HG03469 (cell line): ENCODE data around the gene ZBTB43.

Source experiments
- ATAC-seq: cut with Tn5 transposase; IDR thresholded peaks from one replicate; pipeline ENCODE4 v1.9.1; 2021; ENCODE audit warnings: mild to moderate bottlenecking, moderate library complexity, moderate number of reproducible peaks; ENCODE audit not compliant: unreplicated experiment

The ZBTB43 gene

DNA sequence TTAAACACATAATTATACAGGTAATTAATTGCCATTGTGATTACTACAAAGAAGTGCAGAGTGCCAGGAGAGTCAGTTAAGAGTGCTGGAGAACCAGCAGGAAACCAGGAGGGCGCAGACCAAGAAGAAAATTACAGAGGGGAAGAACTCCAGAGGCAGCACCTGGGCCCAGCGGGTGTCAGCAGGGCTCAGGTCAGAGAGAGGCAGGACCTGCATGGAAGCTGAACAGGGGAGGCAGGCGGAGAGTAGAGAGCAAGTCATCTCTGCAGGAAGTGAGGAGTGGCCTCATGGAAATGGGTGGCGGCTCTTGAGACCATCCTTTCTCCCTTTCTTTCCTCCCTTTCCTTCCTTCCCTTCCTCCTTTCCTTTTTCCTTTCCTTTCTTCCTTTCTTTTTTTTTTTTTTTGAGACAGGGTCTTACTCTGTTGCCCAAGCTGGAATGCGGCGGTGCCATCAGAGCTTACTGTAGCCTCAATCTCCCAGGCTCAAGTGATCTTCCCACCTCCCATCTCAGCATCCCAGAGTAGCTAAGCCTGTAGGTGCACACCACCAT is 51.6 kb downstream of the ZBTB43 start:
- ATAC-seq: no peak

DNA sequence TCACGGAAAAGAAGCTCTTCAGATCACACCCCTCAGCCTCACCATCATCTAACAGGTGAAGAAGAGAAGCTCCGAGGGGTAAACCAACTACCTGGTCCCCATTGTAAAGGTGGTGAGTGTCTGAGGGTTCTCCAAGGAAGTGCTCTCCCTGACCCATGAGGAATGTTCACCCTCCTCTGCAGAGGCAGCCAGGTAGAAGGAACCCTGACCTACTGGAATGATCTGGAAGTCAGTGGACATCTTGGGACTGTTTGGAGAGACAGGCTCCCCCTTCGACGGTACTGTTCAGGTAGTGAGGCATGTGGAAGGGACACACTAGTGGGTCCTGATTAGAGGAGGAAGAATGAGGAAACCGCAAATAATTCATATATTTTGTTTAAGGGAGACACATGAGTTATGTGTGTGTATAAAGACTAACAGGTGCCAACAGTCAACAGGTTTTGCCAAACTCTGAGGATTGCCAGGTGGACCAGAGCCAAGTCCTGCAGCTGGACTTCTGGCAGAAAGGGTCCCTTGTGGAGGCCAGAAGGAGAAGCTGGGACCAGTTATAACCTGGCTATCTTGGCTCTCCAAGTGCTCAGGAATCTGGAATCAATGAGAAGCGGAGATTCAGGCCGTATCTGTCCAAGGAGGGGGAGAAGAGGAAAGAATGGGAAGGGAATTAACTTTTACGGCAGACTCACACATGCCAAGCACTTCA is 52.6 kb downstream of the ZBTB43 start:
- no peak for ATAC-seq

DNA sequence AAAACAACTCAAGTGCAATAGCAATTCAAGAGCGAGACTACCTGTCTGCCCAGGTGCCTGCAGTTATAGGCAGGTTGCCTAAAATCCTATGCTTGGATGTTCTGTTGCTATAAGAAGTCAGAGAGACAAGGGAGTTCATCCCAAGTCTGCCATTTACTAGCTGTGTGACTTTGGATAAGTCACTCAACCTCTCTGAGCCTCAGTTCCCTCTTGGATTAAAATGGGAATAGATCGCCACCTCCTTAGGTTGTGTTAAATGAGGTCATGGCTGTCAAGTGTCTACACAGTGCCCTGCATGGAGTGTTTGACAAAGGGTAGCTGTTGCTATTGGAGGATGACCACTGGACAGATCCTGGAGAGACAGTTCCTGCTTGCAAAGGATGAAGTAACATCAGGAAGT is 54.3 kb downstream of the ZBTB43 start:
- ATAC-seq: no peak

DNA sequence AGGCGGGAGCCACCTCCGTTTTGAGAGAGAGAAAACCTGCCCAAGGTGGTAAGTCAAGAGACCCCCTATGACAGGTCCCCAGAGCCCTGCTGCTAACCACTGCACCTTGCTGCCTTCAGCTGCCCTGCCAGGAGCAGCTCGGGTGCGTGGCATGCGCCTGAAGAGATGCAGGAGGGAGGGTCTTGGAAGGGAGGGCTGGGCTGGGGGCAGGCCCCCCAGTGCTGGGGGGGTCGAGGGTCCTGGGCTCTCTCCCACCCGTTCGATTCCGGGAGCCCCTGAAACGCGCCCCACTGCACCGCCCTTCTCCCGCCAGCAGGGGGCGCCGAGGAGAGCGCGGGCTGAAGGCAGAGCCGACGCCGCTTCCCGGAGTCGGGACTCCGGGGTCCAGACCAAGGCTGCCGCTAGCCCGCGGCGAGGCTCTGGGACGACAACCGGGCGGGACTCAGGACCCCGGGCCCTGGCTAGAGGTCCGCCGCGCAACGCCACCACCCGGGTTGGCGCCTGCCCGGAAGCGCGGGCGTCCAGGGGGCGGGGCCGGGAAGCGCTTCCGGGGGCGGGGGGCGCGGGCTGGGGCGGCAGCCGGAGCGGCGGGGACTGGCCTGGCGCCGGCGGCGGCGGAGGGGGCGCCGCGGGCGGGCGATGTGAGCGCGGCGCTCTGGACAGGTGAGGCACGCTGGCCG is 55.4 kb downstream of the ZBTB43 start, which contains the start of gene ZBTB34:
ZBTB34 (plus strand) TSS at position 563 of the 680 bp plus-strand sequence. CDS start 18,761 bp downstream, outside the sequence.
- peak; percentile 42 for ATAC-seq

DNA sequence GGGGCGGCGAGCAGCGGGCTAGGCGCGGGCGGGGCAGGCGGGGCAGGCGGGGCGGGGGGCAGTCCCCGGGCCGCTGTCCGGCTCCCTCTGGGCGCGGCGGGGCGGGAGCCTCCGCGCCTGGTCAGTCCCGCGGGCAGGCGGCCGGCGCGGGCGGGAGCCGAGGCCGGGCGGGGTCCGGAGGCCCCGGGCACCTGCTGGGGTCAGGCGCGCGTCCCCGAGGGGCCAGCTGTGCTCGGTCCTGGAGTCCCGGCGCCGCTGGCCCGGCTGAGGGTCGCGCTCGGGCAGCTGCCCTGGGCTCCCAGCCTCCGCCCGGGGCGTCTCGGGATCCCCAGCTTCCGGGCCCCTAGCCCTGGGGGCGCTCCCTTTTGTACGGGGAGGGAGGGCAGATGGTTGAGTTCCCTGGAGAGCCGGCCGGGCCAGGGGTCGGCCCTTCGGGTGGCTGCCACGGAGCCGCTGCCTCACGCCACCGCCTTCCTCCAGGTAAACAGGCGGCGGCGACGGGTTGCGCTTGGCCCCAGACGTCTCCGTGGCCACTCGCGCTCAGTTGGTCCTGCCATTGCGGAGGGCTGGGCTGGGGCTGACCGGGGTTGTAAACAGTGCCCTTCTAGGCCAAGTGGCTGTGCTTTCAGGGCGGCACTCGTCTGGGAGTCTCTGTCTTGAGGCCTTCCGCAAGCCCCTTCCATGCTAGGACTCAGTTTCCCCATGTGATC is 56.1 kb downstream of the ZBTB43 start:
- ATAC-seq: peak; percentile 13

DNA sequence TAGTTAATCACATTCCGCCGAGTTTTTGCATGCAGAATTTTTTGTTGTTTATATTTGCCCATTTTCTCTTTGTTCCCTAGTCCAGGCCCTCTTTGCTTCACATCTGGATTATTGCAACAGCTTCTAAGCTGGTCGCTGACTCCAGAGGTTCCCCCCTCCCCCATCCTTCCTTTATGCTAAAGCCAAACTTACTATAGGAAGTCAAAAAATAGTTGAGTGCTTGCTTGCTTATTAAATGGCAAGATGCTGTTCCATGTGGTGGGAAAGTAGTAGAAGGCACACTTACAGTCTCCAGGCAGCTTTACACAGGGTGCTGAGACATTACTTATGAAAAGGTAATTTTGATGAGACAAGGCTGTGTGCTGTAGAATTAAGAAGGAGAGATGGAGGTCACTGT is 56.9 kb downstream of the ZBTB43 start:
- no peak for ATAC-seq

DNA sequence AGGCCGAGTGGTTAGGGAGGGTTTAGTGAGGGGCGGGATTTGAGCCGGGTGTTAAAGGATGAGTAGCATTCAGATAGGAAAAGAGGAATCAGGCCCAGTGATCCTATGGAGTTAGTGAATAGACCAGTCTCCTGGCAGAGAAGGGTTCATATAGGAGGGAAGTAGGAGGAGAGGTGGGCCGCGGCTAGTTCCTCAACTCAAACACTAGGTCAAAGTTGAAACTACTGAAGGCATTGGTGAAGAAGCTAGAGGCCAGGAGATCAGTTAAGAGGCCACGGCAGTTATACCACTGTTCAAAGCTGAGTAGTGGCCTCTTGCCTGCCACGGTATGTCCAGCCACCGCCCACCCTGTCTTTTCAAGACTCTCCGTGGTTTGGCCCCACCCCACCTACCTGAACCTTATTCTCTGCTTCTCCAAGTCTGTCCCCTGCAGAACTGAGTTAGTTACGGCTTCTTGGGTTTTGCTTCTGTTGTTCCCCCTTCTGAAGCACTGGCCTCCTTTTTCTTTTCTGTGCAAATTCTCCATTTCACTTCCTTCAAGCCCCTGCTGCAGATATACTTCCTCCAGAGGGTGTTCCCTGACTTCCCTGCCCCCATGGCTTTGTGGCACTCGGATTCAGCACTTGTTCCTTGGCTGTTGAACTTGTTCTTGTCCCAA is 57.4 kb downstream of the ZBTB43 start:
- ATAC-seq: no peak

DNA sequence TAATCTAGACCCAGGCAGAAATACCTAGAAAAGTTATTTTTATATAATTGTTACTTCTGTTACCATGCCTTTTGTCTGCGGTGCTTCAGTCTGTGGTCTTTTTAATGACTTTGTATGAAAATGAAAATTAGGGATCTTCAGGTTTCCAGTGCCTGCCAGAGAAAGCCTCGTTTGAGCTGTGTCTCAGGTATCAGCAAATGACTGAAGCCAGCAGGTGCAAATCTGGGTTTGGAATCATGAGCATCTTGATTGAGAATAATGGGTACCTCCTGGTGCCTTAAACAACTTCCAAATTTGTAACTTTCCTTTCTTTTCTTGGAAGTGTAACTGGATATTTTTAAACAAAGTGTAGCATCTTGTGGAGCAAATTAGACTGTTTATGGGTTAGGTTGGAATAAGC is 59.9 kb downstream of the ZBTB43 start:
- ATAC-seq: no peak

DNA sequence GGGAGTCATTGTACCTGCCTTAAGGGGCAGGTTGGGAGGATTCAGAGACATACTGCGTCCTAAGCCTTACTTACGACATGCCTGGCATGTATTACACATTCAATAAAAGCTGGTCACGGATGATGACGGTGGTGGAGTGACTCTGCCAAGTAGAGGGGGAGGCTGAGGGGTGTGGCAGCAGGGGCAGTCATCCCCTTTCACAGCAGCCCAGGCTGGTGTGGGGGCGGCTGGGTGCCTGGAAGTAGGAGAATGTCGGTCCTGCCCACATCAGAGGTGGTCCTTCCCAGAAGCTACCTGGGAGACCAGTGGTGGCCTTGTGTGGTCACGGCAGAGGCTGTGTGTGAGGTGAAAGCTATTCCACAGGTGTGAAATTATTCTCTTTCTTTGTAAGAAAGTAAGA is 64.5 kb downstream of the ZBTB43 start:
- ATAC-seq: no peak

DNA sequence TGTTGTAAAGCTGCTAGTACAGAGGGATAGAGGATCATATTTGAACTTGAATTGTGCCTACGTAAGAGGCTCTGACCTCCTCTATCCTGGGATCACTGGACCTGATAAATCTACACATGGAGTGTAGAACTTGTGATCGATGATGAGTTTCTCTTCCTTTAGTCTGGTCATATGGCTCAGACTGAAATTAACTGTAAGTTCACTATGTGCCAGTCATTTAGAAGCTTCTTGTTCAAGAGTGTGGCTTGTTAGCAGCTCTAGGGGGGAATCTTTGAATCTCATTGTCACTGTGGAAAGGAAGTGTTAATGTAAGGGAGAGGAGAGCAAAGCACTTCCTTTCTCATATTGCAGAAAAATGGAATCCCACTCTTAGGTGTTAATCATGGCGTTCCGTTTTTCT is 67.7 kb downstream of the ZBTB43 start:
- no peak for ATAC-seq

DNA sequence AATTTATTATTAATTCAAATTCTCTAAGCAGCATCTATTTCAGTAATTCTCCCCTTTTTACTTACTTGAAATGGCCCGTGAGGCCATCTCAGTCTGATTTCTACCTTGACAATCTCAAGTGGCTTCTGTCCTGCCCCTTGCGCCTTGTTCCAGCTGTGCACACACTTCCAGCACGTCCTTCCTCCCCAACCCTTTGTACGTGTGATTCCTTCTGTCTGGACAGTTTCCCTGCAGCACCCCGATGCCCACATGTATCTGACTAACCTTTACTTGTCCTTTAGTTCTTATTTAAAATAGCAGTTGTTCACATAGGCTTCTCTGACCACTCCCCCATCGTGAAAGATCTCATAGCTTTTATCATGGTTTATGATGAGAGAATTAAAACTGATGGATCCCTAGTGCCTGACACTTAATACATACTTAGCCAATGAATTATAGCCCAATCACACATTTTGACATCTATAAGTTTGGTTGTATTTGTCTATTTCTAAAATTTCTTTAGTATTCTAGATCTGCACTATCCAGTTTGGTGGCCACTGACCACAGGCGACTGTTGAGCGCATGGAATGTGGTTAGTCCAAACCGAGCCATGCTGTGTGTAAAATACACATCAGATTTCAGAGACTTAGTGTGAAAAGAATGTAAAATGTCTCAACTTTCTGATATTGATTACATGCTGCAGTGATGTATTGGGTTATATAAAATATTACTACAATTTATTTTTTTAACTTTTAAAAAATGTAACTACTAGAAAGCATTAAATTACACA is 69.9 kb downstream of the ZBTB43 start:
- ATAC-seq: no peak

DNA sequence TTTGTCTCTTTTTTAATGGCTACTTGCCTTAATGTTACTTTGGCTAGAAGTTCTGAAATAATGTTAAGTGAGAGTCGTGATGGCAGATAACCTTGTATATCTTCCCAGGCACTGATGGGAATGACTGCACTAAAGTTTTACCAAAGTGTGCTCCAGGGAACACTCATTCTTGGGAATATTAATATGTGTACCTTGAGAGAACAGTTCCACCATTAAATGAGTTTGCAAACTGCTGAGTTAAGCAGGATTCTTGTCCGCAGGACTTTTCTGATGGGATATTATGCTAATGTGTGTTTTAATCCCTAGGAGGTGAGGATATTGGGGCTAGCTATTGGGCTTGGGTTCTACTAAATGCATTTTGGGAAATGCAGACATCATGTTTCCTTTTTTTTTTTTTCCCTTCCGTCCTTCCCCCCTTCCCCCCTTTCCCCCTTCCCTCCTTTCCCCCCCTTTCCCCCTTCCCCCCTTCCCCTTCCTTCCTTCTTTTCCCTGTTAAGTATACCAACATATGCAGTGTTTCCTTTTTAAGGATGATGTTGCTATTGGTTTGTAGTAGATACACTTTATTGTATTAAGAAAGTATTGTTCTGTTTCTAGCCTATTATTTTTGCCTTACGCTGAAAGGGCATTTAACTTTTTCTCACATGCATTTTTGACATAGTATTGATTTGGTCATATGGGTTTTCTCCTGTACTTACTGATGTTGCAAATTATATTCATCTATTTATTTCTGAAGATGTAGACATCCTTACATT is 71.1 kb downstream of the ZBTB43 start:
- no peak for ATAC-seq

DNA sequence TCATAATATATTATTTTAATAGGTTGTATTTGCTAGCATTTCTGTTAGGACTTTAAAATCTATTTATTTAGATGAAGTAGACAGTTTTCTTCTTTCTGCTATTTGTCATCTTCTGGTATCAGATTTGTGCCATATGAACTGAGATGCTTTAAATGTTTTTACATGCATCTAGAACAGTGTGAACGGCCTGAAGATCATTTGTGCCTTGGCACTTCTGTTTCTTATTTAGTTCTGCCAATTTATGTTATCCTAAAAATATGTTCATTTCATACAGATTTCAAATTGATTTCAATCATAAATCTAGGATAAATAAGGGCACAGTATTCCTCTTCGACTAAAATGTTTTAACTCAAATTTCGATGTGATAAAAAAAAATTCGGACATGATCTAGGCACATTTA is 71.7 kb downstream of the ZBTB43 start:
- no peak for ATAC-seq

DNA sequence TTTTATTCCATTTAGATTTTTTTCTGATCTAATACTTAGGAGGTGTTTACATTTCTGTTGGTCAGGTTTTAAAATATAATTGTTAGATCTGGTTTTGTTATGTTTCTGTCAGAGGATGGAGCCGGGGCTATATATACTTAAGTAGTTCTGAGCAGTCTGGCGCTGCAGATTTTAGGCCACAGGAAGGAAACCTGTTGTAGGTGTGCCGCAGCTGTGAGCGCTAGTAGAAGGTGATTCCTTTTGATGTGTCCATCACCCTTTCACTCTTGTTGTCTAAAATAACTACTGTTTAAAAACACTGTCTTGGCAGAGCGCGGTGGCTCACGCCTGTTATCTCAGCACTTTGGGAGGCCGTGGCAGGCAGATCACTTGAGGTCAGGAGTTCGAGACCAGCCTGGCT is 72.6 kb downstream of the ZBTB43 start:
- ATAC-seq: no peak

DNA sequence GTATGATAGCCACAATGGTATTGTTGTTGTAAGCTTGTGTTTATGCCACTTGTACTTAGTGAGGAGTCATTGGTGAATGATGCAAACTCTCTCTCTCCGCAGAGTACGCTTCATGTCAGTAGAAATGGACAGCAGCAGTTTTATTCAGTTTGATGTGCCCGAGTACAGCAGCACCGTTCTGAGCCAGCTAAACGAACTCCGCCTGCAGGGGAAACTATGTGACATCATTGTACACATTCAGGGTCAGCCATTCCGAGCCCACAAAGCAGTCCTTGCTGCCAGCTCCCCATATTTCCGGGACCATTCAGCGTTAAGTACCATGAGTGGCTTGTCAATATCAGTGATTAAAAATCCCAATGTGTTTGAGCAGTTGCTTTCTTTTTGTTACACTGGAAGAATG is 74.4 kb downstream of the ZBTB43 start:
- no peak for ATAC-seq

DNA sequence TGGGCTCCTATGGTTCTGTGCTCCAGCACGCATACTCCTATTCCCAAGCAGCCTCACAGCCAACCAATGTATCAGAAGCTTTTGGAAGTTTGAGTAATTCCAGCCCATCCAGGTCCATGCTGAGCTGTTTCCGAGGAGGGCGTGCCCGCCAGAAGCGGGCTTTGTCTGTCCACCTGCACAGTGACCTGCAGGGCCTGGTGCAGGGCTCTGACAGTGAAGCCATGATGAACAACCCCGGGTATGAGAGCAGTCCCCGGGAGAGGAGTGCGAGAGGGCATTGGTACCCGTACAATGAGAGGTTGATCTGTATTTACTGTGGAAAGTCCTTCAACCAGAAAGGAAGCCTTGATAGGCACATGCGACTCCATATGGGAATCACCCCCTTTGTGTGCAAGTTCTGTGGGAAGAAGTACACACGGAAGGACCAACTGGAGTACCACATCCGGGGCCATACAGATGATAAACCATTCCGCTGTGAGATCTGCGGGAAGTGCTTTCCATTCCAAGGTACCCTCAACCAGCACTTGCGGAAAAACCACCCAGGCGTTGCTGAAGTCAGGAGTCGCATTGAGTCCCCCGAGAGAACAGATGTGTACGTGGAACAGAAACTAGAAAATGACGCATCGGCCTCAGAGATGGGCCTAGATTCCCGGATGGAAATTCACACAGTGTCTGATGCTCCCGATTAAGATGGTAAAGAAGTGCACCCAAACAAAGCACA is 75.5 kb downstream of the ZBTB43 start:
- ATAC-seq: no peak

DNA sequence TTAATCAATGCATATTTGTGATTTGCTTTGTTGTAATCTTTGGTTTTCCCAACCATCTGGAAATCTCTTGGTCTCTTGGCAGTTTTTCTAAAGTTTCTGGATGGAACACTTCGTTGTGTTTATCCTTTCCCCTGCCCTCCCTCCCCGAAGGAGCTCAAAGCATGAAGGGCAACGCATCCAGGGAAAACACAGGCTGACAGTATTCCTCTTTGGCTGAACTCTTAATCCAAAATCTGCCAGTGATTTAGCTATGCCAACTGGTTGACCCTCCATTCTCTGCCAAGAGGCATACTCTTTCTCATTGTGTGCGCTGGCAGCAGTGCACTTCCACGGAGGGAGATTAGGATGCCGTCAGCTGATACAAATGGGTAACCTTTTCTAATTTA is 76.1 kb downstream of the ZBTB43 start:
- ATAC-seq: no peak

DNA sequence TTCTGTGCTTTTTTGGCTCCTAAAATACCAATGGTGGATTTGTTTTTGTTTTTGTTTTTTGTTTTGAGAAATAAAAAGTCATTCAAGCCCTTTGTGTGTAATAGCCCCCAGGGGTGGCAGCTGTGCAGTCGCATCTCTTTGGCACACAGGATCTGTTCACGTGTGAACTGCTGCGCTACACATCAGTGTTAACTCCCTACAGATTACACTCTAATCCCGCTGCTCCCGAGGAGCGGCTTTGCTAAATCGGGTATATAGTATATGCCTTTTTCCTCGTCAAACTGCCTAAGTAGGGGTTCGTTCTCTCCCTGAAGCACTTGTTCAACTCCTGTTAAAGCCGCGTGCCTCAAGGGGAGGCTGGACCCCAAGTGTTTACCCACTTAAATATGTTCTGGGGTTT is 77.9 kb downstream of the ZBTB43 start:
- ATAC-seq: no peak

DNA sequence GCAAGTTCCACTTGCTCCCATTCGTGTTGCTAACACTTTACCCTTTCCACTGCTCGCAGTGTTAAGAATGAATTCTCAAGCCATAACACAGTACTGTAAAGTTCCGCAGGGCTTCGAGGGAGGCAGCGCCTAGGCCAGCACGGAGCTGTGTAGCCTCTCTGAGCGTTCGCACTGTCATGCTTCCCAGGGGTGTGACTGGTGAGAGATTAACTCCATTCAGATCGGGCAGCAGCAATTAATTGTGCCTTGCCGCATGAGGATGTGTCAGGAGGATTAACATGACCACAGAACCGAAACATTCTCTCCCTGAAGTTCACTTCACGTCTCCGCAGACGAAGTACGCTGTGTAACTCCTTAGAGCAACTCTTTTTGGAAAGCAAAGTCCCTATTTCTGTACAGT is 78.8 kb downstream of the ZBTB43 start:
- no peak for ATAC-seq
